ENCODE results near the gene NHS.

The NHS gene

GRCh38 chrX:17633546-17633945, 258.5 kb downstream of the NHS start:
- no peak for DNase-seq

- DNase-seq = no peak
Observed at GRCh38 chrX:17634542-17635207, 259.7 kb downstream of the NHS start.

GRCh38 chrX:17635231-17635630, 260.2 kb downstream of the NHS start:
- DNase-seq = no peak

- DNase-seq = no peak
Observed at GRCh38 chrX:17637235-17637634, 262.2 kb downstream of the NHS start.

- no peak for DNase-seq
Observed at GRCh38 chrX:17638731-17639130, 263.7 kb downstream of the NHS start.

- DNase-seq = no peak
Observed at GRCh38 chrX:17642891-17643290, 267.9 kb downstream of the NHS start.

- DNase-seq = no peak
Observed at GRCh38 chrX:17643528-17643927, 268.5 kb downstream of the NHS start.

GRCh38 chrX:17644001-17644400, 269.0 kb downstream of the NHS start:
- DNase-seq = no peak

- DNase-seq = no peak
Observed at GRCh38 chrX:17654116-17654515, 279.1 kb downstream of the NHS start.

- no peak for DNase-seq
Observed at GRCh38 chrX:17655211-17656034, 280.4 kb downstream of the NHS start.

GRCh38 chrX:17656035-17656418, 281.0 kb downstream of the NHS start:
- DNase-seq = no peak

GRCh38 chrX:17656556-17656955, 281.6 kb downstream of the NHS start:
- no peak for DNase-seq

GRCh38 chrX:17662391-17662790, 287.4 kb downstream of the NHS start:
- DNase-seq = no peak

GRCh38 chrX:17668929-17669328, 293.9 kb downstream of the NHS start:
- no peak for DNase-seq

GRCh38 chrX:17669458-17669857, 294.5 kb downstream of the NHS start:
- no peak for DNase-seq

GRCh38 chrX:17669891-17670290, 294.9 kb downstream of the NHS start:
- no peak for DNase-seq

GRCh38 chrX:17670874-17671273, 295.9 kb downstream of the NHS start:
- DNase-seq = no peak

- DNase-seq = no peak
Observed at GRCh38 chrX:17674601-17675000, 299.6 kb downstream of the NHS start.

GRCh38 chrX:17679261-17679660, 304.3 kb downstream of the NHS start:
- no peak for DNase-seq

GRCh38 chrX:17679820-17680219, 304.8 kb downstream of the NHS start:
- no peak for DNase-seq

- DNase-seq = no peak
Observed at GRCh38 chrX:17680732-17681413, 305.9 kb downstream of the NHS start.

- DNase-seq = no peak
Observed at GRCh38 chrX:17682259-17682658, 307.3 kb downstream of the NHS start.

- DNase-seq = no peak
Observed at GRCh38 chrX:17685026-17685425, 310.0 kb downstream of the NHS start.

GRCh38 chrX:17687648-17688047, 312.6 kb downstream of the NHS start:
- DNase-seq = no peak
